Neuronal stem cell (in vitro differentiated cells): ENCODE data around the gene LILRB1.
"Not testable (repeated sequence)": the region's sequence is repeated elsewhere in the genome, so short reads cannot be mapped to it uniquely, and the experiment has no call there.

Source experiments
- DNase-seq: peaks from one replicate; pipeline ENCODE4 v3.0.0-alpha.2; 2013; ENCODE audit warnings: low spot score
- H2AFZ ChIP-seq: one replicate; pipeline ENCODE4 v1.6.1; 2013; ENCODE audit warnings: mild to moderate bottlenecking, low read length, inconsistent platforms
- H2AK5ac ChIP-seq: 2 replicates; pipeline ENCODE4 v1.6.1; 2013; ENCODE audit warnings: low read depth, mild to moderate bottlenecking, inconsistent platforms, low read length, moderate library complexity, mixed read lengths
- H2BK120ac ChIP-seq: 2 replicates; pipeline ENCODE4 v1.6.1; 2013; ENCODE audit warnings: low read depth, mild to moderate bottlenecking, inconsistent platforms, low read length, moderate library complexity, mixed read lengths
- H2BK12ac ChIP-seq: one replicate; pipeline ENCODE4 v1.6.1; 2013; ENCODE audit warnings: low read length, inconsistent platforms
- H2BK15ac ChIP-seq: 2 replicates; pipeline ENCODE4 v1.6.1; 2013; ENCODE audit warnings: mild to moderate bottlenecking, low read length, inconsistent platforms, mixed read lengths
- H2BK5ac ChIP-seq: one replicate; pipeline ENCODE4 v1.6.1; 2013; ENCODE audit warnings: inconsistent platforms, mild to moderate bottlenecking, low read length, moderate library complexity
- H3K14ac ChIP-seq: one replicate; pipeline ENCODE4 v1.6.1; 2013; ENCODE audit warnings: low read length, inconsistent platforms
- H3K18ac ChIP-seq: 2 replicates; pipeline ENCODE4 v1.6.1; 2013; ENCODE audit warnings: low read length, inconsistent platforms
- H3K23ac ChIP-seq: 2 replicates; pipeline ENCODE4 v1.6.1; 2013; ENCODE audit warnings: low read depth, mild to moderate bottlenecking, mixed read lengths, low read length, inconsistent platforms; ENCODE audit not compliant: poor library complexity
- H3K27ac ChIP-seq: replicated peaks from 3 replicates; pipeline ENCODE4 v1.5.1; 2013; ENCODE audit warnings: low read length, inconsistent platforms
- H3K27me3 ChIP-seq, 3 experiments: 2 replicates each; pipeline ENCODE4 v1.6.1; 2013; ENCODE audit warnings: low read length in 3 of 3, mild to moderate bottlenecking in 2 of 3, inconsistent platforms in 1 of 3, low read depth in 1 of 3, mixed read lengths in 1 of 3, moderate library complexity in 1 of 3; ENCODE audit not compliant: control insufficient read depth in 3 of 3, insufficient read depth in 3 of 3
- H3K36me3 ChIP-seq, 2 donors: replicated peaks in 1 of 2; 2 replicates each; pipeline ENCODE4 v1.6.1; 2013; ENCODE audit warnings: low read length in 2 of 2; ENCODE audit not compliant: control insufficient read depth in 2 of 2, insufficient read depth in 2 of 2
- H3K4ac ChIP-seq: 2 replicates; pipeline ENCODE4 v1.6.1; 2013; ENCODE audit warnings: inconsistent platforms, mild to moderate bottlenecking, low read length, moderate library complexity
- H3K4me1 ChIP-seq, 2 donors: 1 replicate in 1 of 2; 2 replicates in 1 of 2; pipeline ENCODE4 v1.6.1; 2013; ENCODE audit warnings: low read length in 2 of 2, low read depth in 1 of 2; ENCODE audit not compliant: control insufficient read depth in 2 of 2, insufficient read depth in 1 of 2
- H3K4me2 ChIP-seq: one replicate; pipeline ENCODE4 v1.6.1; 2013; ENCODE audit warnings: mild to moderate bottlenecking, low read length, inconsistent platforms; ENCODE audit not compliant: insufficient read depth, poor library complexity, severe bottlenecking
- H3K4me3 ChIP-seq, 2 donors: 2 replicates each; pipeline ENCODE4 v1.5.1; 2013; ENCODE audit warnings: low read length in 2 of 2, mild to moderate bottlenecking in 2 of 2, inconsistent platforms in 1 of 2, moderate library complexity in 1 of 2
- H3K79me1 ChIP-seq: one replicate; pipeline ENCODE4 v1.6.1; 2013; ENCODE audit warnings: low read depth, mild to moderate bottlenecking, inconsistent platforms, low read length, moderate library complexity
- H3K9ac ChIP-seq: one replicate; pipeline ENCODE4 v1.6.1; 2013; ENCODE audit warnings: mild to moderate bottlenecking, low read depth, low read length, inconsistent platforms; ENCODE audit not compliant: poor library complexity
- H3K9me3 ChIP-seq, 2 donors: replicated peaks in 1 of 2; 2 replicates each; pipeline versions ENCODE3 to v1.6.1; 2013; ENCODE audit warnings: low read length in 2 of 2, mild to moderate bottlenecking in 2 of 2, inconsistent platforms in 1 of 2, low read depth in 1 of 2, mixed read lengths in 1 of 2, moderate library complexity in 1 of 2; ENCODE audit not compliant: control insufficient read depth in 2 of 2, insufficient read depth in 1 of 2
- H4K8ac ChIP-seq: one replicate; pipeline ENCODE4 v1.6.1; 2013; ENCODE audit warnings: low read depth, mild to moderate bottlenecking, inconsistent platforms, low read length, moderate library complexity
- H4K91ac ChIP-seq: one replicate; pipeline ENCODE4 v1.6.1; 2013; ENCODE audit warnings: low read length, low read depth, mild to moderate bottlenecking, inconsistent platforms; ENCODE audit not compliant: poor library complexity
- WGBS, 2 donors: extraction: QIAGEN DNeasy Blood & Tissue Kit; methylation state at CpG; one replicate each; pipeline ENCODE4 v1.1.7; 2013; ENCODE audit warnings: missing lambda C conversion rate in 2 of 2, mixed read lengths in 1 of 2; ENCODE audit not compliant: insufficient read length in 2 of 2, insufficient replicate concordance in 1 of 2; ENCODE audit errors: extremely low coverage in 2 of 2; 5-methylcytosine and 5-hydroxymethylcytosine counted together

LILRB1 gene

GRCh38 chr19:54636081-54636480, 5.8 kb downstream of the LILRB1 start:
- not testable (repeated sequence) for H3K4ac ChIP-seq, H2AFZ ChIP-seq, H3K9ac ChIP-seq, H2BK120ac ChIP-seq, H3K79me1 ChIP-seq, H3K4me1 ChIP-seq, H2BK5ac ChIP-seq, H3K27ac ChIP-seq, H3K36me3 ChIP-seq, H3K14ac ChIP-seq, H3K4me2 ChIP-seq, H3K18ac ChIP-seq, H3K27me3 ChIP-seq, DNase-seq, H2BK12ac ChIP-seq, H3K23ac ChIP-seq, H4K8ac ChIP-seq, H3K4me3 ChIP-seq, H2AK5ac ChIP-seq, H4K91ac ChIP-seq, H2BK15ac ChIP-seq
- H3K9me3 ChIP-seq: peaks cover 0 to 12% of the 10 kb centered on the region in 2 donors
- no CpG with 5 or more reads among the region's 12 CpGs for WGBS, 2 donors

- Histone ChIP-seq H3K9ac (no peak overlapping the region), H2BK15ac (no peak overlapping the region), H3K9me3 (peaks cover 0 to 8% of the 10 kb centered on the region in 2 donors), H3K27me3 (peaks cover 0 to 3% (median 0%) of the 10 kb centered on the region in 3 experiments), H3K79me1 (no peaks in the 10 kb centered on the region), H3K18ac (no peak overlapping the region), H3K4ac (no peak overlapping the region), H3K36me3 (no peaks in the 10 kb centered on the region), H2AFZ (no peak overlapping the region), H2BK12ac (no peak overlapping the region), H3K4me1 (no peaks in the 10 kb centered on the region), H2BK5ac (no peak overlapping the region), H3K14ac (no peak overlapping the region), H2AK5ac (no peak overlapping the region), H2BK120ac (no peak overlapping the region), H3K23ac (no peak overlapping the region), H4K91ac (no peak overlapping the region), H3K4me3 (no peak overlapping the region), H3K27ac (no peak overlapping the region), H4K8ac (no peak overlapping the region), H3K4me2 (no peak overlapping the region)
- no peak for DNase-seq
- no CpG with 5 or more reads among the region's 18 CpGs for WGBS, 2 donors
Measured at GRCh38 chr19:54638683-54639082, 8.4 kb downstream of the LILRB1 start.

- H4K91ac ChIP-seq, H3K14ac ChIP-seq, H3K79me1 ChIP-seq, H2BK12ac ChIP-seq, H3K4me1 ChIP-seq, H3K9ac ChIP-seq, H2BK120ac ChIP-seq, H2BK15ac ChIP-seq, H4K8ac ChIP-seq, H3K27ac ChIP-seq, H3K18ac ChIP-seq, DNase-seq, H2BK5ac ChIP-seq, H2AFZ ChIP-seq, H3K23ac ChIP-seq, H2AK5ac ChIP-seq, H3K4me3 ChIP-seq, H3K36me3 ChIP-seq, H3K4ac ChIP-seq, H3K4me2 ChIP-seq, H3K27me3 ChIP-seq: not testable (repeated sequence)
- no CpG with 5 or more reads among the region's 5 CpGs for WGBS, 2 donors
- peaks cover 0 to 11% of the 10 kb centered on the region in 2 donors for H3K9me3 ChIP-seq
Measured at GRCh38 chr19:54642953-54643352, 12.7 kb downstream of the LILRB1 start.

- not testable (repeated sequence) for H2BK120ac ChIP-seq, H3K4me2 ChIP-seq, H3K9ac ChIP-seq, H3K23ac ChIP-seq, H3K4ac ChIP-seq, H2AK5ac ChIP-seq, H2BK15ac ChIP-seq, H3K27me3 ChIP-seq, DNase-seq, H3K4me3 ChIP-seq, H3K4me1 ChIP-seq, H3K14ac ChIP-seq, H2AFZ ChIP-seq, H3K27ac ChIP-seq, H4K8ac ChIP-seq, H3K79me1 ChIP-seq, H2BK5ac ChIP-seq, H2BK12ac ChIP-seq, H4K91ac ChIP-seq, H3K18ac ChIP-seq, H3K36me3 ChIP-seq
- peaks cover 0 to 15% of the 10 kb centered on the region in 2 donors for H3K9me3 ChIP-seq
- WGBS, 2 donors: no CpG with 5 or more reads among the region's 6 CpGs
Measured at GRCh38 chr19:54643583-54643982, 13.3 kb downstream of the LILRB1 start.
